ENCODE measurements around the gene NRXN3.

Gene NRXN3

GRCh38 chr14:78242086-78242485 is 71.9 kb downstream of the NRXN3 start:
- no peak for DNase-seq (ENCODE audit: low read depth)

- no peak for DNase-seq (ENCODE audit: low read depth)
Measured at GRCh38 chr14:78243187-78243586, 73.0 kb downstream of the NRXN3 start.

- DNase-seq (ENCODE audit: low read depth) = no peak
Measured at GRCh38 chr14:78245238-78245637, 75.1 kb downstream of the NRXN3 start.

- no peak for DNase-seq (ENCODE audit: low read depth)
Measured at GRCh38 chr14:78248501-78249090, 78.4 kb downstream of the NRXN3 start.

- no peak for DNase-seq (ENCODE audit: low read depth)
Measured at GRCh38 chr14:78251308-78251707, 81.1 kb downstream of the NRXN3 start.

- no peak for DNase-seq (ENCODE audit: low read depth)
Measured at GRCh38 chr14:78253986-78254385, 83.8 kb downstream of the NRXN3 start.

GRCh38 chr14:78254911-78255461 is 84.8 kb downstream of the NRXN3 start:
- no peak for DNase-seq (ENCODE audit: low read depth)

GRCh38 chr14:78259831-78260230 is 89.7 kb downstream of the NRXN3 start:
- no peak for DNase-seq (ENCODE audit: low read depth)

- no peak for DNase-seq (ENCODE audit: low read depth)
Measured at GRCh38 chr14:78278464-78279250, 108.5 kb downstream of the NRXN3 start.

GRCh38 chr14:78282437-78282836 is 112.3 kb downstream of the NRXN3 start:
- DNase-seq (ENCODE audit: low read depth) = no peak

- no peak for DNase-seq (ENCODE audit: low read depth)
Measured at GRCh38 chr14:78286210-78286609, 116.0 kb downstream of the NRXN3 start.

GRCh38 chr14:78292003-78292402 is 121.8 kb downstream of the NRXN3 start:
- DNase-seq (ENCODE audit: low read depth) = no peak

GRCh38 chr14:78297858-78298257 is 127.7 kb downstream of the NRXN3 start:
- no peak for DNase-seq (ENCODE audit: low read depth)

- no peak for DNase-seq (ENCODE audit: low read depth)
Measured at GRCh38 chr14:78298298-78298697, 128.1 kb downstream of the NRXN3 start.

GRCh38 chr14:78302841-78303240 is 132.7 kb downstream of the NRXN3 start:
- no peak for DNase-seq (ENCODE audit: low read depth)

GRCh38 chr14:78307671-78308070 is 137.5 kb downstream of the NRXN3 start:
- no peak for DNase-seq (ENCODE audit: low read depth)

- DNase-seq (ENCODE audit: low read depth) = no peak
Measured at GRCh38 chr14:78308079-78308478, 137.9 kb downstream of the NRXN3 start.

GRCh38 chr14:78310272-78310671 is 140.1 kb downstream of the NRXN3 start:
- DNase-seq (ENCODE audit: low read depth) = no peak

- DNase-seq (ENCODE audit: low read depth) = no peak
Measured at GRCh38 chr14:78313499-78313898, 143.3 kb downstream of the NRXN3 start.

GRCh38 chr14:78314484-78314883 is 144.3 kb downstream of the NRXN3 start:
- no peak for DNase-seq (ENCODE audit: low read depth)

GRCh38 chr14:78316052-78316451 is 145.9 kb downstream of the NRXN3 start:
- DNase-seq (ENCODE audit: low read depth) = no peak

- no peak for DNase-seq (ENCODE audit: low read depth)
Measured at GRCh38 chr14:78316786-78317185, 146.6 kb downstream of the NRXN3 start.

GRCh38 chr14:78319406-78319805 is 149.2 kb downstream of the NRXN3 start:
- DNase-seq (ENCODE audit: low read depth) = no peak
